Activated naive CD4-positive, alpha-beta T cell treated with anti-CD3 and anti-CD28 coated beads for 36 hours (primary cell): Measurements from ENCODE around the gene SSC5D. TPM values are rescaled to one million over a fixed set of nuclear protein-coding genes. Genes with fewer than 3 reads are reported as not detected.
"Not testable (repeated sequence)": the region's sequence is repeated elsewhere in the genome, so short reads cannot be mapped to it uniquely, and the experiment has no call there.

Source experiments
- CTCF ChIA-PET: fragments of 350-600 bp; sonication (Branson Sonifier 250); formaldehyde crosslinking; loops from one replicate; lab custom pipeline; 2021; ENCODE audit warnings: antibody characterized with exemption; lab: Charles Lee
- DNase-seq: peaks from one replicate; pipeline ENCODE4 v3.0.0-alpha.2; 2020
- H3K27ac Mint-ChIP-seq: one replicate; pipeline ENCODE4 v1.8.0; 2021; ENCODE audit warnings: mild to moderate bottlenecking, mixed read lengths
- H3K27me3 Mint-ChIP-seq: one replicate; pipeline ENCODE4 v1.8.0; 2021; ENCODE audit warnings: low read depth, mixed read lengths
- H3K36me3 Mint-ChIP-seq: one replicate; pipeline ENCODE4 v1.8.0; 2021; ENCODE audit warnings: low read depth, mixed read lengths
- H3K4me1 Mint-ChIP-seq: one replicate; pipeline ENCODE4 v1.8.0; 2021; ENCODE audit warnings: low read depth, mixed read lengths
- H3K4me3 Mint-ChIP-seq: one replicate; pipeline ENCODE4 v1.8.0; 2021; ENCODE audit warnings: mild to moderate bottlenecking, moderate library complexity, mixed read lengths
- H3K9me3 Mint-ChIP-seq: one replicate; pipeline ENCODE4 v1.8.0; 2021; ENCODE audit warnings: mixed read lengths
- intact Hi-C: fragments of 100-400 bp; cut with micrococcal nuclease; formaldehyde crosslinking; loops from one replicate; pipeline ENCODE4 v1.15.1; 2023
- total RNA-seq, 2 experiments: library from RNA; stranded (reverse); gene quantifications; one replicate each; pipeline ENCODE4 v1.2.3, GENCODE V29; 2021

SSC5D gene
- total RNA-seq, 2 experiments from 2014 or later, result 0.25 to 0.48 TPM

GRCh38 chr19:55529636-55530234 lies 41.5 kb downstream of the SSC5D start:
- CTCF ChIA-PET, result no interaction called here
- Mint-ChIP-seq H3K27me3 (no peaks in the 10 kb centered on the region), H3K36me3 (no peaks in the 10 kb centered on the region), H3K9me3 (no peaks in the 10 kb centered on the region), H3K4me1 (no peaks in the 10 kb centered on the region), H3K27ac (no peak overlapping the region), H3K4me3 (no peak overlapping the region)
- DNase-seq, result no peak
- intact Hi-C loops, result no loop called here

GRCh38 chr19:55530996-55531395 lies 42.8 kb downstream of the SSC5D start:
- H3K4me3 Mint-ChIP-seq, result no peak overlapping the region
- intact Hi-C loops, result no loop called here
- no peaks in the 10 kb centered on the region for H3K4me1 Mint-ChIP-seq
- no peaks in the 10 kb centered on the region for H3K27me3 Mint-ChIP-seq
- H3K27ac Mint-ChIP-seq, result no peak overlapping the region
- H3K36me3 Mint-ChIP-seq, result no peaks in the 10 kb centered on the region
- H3K9me3 Mint-ChIP-seq, result no peaks in the 10 kb centered on the region
- no peak for DNase-seq
- CTCF ChIA-PET, result no interaction called here

- H3K9me3 Mint-ChIP-seq, DNase-seq, H3K4me3 Mint-ChIP-seq, H3K4me1 Mint-ChIP-seq, H3K27me3 Mint-ChIP-seq, H3K36me3 Mint-ChIP-seq, intact Hi-C loops, H3K27ac Mint-ChIP-seq: not testable (repeated sequence)
- CTCF ChIA-PET, result interaction anchor here (0.7 to 1.4 kb wide), 3 partner anchors 19 to 1737 kb away, joined by 3 read pairs; no protein-coding TSS in a partner anchor
Measured at GRCh38 chr19:55534280-55534679, 46.0 kb downstream of the SSC5D start.

GRCh38 chr19:55535173-55535964 lies 47.1 kb downstream of the SSC5D start:
- no peak for DNase-seq
- no peaks in the 10 kb centered on the region for H3K9me3 Mint-ChIP-seq
- CTCF ChIA-PET, result interaction anchor here (1.4 kb wide), 1 partner anchor 21 kb away, joined by 3 read pairs; no protein-coding TSS in a partner anchor
- no peak overlapping the region for H3K27ac Mint-ChIP-seq
- no peaks in the 10 kb centered on the region for H3K27me3 Mint-ChIP-seq
- intact Hi-C loops, result no loop called here
- H3K36me3 Mint-ChIP-seq, result no peaks in the 10 kb centered on the region
- no peak overlapping the region for H3K4me3 Mint-ChIP-seq
- H3K4me1 Mint-ChIP-seq, result no peaks in the 10 kb centered on the region

- CTCF ChIA-PET, result no interaction called here
- H3K27ac Mint-ChIP-seq, result no peak overlapping the region
- H3K27me3 Mint-ChIP-seq, result no peaks in the 10 kb centered on the region
- H3K4me3 Mint-ChIP-seq, result no peak overlapping the region
- H3K9me3 Mint-ChIP-seq, result no peaks in the 10 kb centered on the region
- no peaks in the 10 kb centered on the region for H3K36me3 Mint-ChIP-seq
- no peak for DNase-seq
- intact Hi-C loops, result no loop called here
- no peaks in the 10 kb centered on the region for H3K4me1 Mint-ChIP-seq
Measured at GRCh38 chr19:55535965-55536350, 47.7 kb downstream of the SSC5D start.

GRCh38 chr19:55536366-55536765 lies 48.1 kb downstream of the SSC5D start:
- CTCF ChIA-PET, result no interaction called here
- no peaks in the 10 kb centered on the region for H3K4me1 Mint-ChIP-seq
- no peak overlapping the region for H3K27ac Mint-ChIP-seq

GRCh38 chr19:55536951-55537740 lies 48.9 kb downstream of the SSC5D start, which contains the start of gene SBK2:
Gene SBK2 (minus strand): TSS chr19:55537133. CDS start chr19:55536294, 839 bp downstream.
- no peak for DNase-seq
- no peak within 1 kb of the TSS for H3K4me3 Mint-ChIP-seq
- no peaks in the 10 kb centered on the region for H3K4me1 Mint-ChIP-seq
- H3K27ac Mint-ChIP-seq, result no peak within 1 kb of the TSS
- CTCF ChIA-PET, result no interaction called here
- H3K36me3 Mint-ChIP-seq, result no peaks in the 10 kb centered on the region
- H3K9me3 Mint-ChIP-seq, result no peaks in the 10 kb centered on the region
- intact Hi-C loops, result no loop called here
- H3K27me3 Mint-ChIP-seq, result no peaks in the 10 kb centered on the region

More at GRCh38 chr19:55536366-55536765, 48.1 kb downstream of the SSC5D start:
- DNase-seq, result no peak
- intact Hi-C loops, result no loop called here
- Mint-ChIP-seq H3K9me3 (no peaks in the 10 kb centered on the region), H3K4me3 (no peak overlapping the region), H3K36me3 (no peaks in the 10 kb centered on the region), H3K27me3 (no peaks in the 10 kb centered on the region)

- H3K27me3 Mint-ChIP-seq, result no peaks in the 10 kb centered on the region
- CTCF ChIA-PET, result no interaction called here
- intact Hi-C loops, result no loop called here
Measured at GRCh38 chr19:55537741-55538111, 49.5 kb downstream of the SSC5D start.

GRCh38 chr19:55538132-55538531 lies 49.9 kb downstream of the SSC5D start:
- no peaks in the 10 kb centered on the region for H3K9me3 Mint-ChIP-seq
- no peak overlapping the region for H3K27ac Mint-ChIP-seq
- intact Hi-C loops, result no loop called here
- CTCF ChIA-PET, result no interaction called here
- no peak for DNase-seq
- no peaks in the 10 kb centered on the region for H3K27me3 Mint-ChIP-seq
- no peaks in the 10 kb centered on the region for H3K36me3 Mint-ChIP-seq
- no peak overlapping the region for H3K4me3 Mint-ChIP-seq
- no peaks in the 10 kb centered on the region for H3K4me1 Mint-ChIP-seq

More at GRCh38 chr19:55537741-55538111, 49.5 kb downstream of the SSC5D start:
- Mint-ChIP-seq H3K4me1 (no peaks in the 10 kb centered on the region), H3K4me3 (no peak overlapping the region), H3K27ac (no peak overlapping the region), H3K36me3 (no peaks in the 10 kb centered on the region), H3K9me3 (no peaks in the 10 kb centered on the region)
- no peak for DNase-seq

- Mint-ChIP-seq H3K4me1 (no peaks in the 10 kb centered on the region), H3K27ac (no peak overlapping the region), H3K36me3 (no peaks in the 10 kb centered on the region), H3K9me3 (no peaks in the 10 kb centered on the region), H3K4me3 (no peak overlapping the region), H3K27me3 (no peaks in the 10 kb centered on the region)
- intact Hi-C loops, result no loop called here
- DNase-seq, result no peak
- CTCF ChIA-PET, result no interaction called here
Measured at GRCh38 chr19:55539090-55539984, 51.1 kb downstream of the SSC5D start.

- no peaks in the 10 kb centered on the region for H3K36me3 Mint-ChIP-seq
- no peak overlapping the region for H3K4me3 Mint-ChIP-seq
- DNase-seq, result no peak
- intact Hi-C loops, result no loop called here
- CTCF ChIA-PET, result no interaction called here
- H3K27me3 Mint-ChIP-seq, result peaks cover 1% of the 10 kb centered on the region
- H3K27ac Mint-ChIP-seq, result no peak overlapping the region
- no peaks in the 10 kb centered on the region for H3K9me3 Mint-ChIP-seq
- no peaks in the 10 kb centered on the region for H3K4me1 Mint-ChIP-seq
Measured at GRCh38 chr19:55540619-55541018, 52.4 kb downstream of the SSC5D start.

- H3K4me3 Mint-ChIP-seq, result no peak overlapping the region
- no peaks in the 10 kb centered on the region for H3K4me1 Mint-ChIP-seq
- no peak for DNase-seq
- H3K9me3 Mint-ChIP-seq, result no peaks in the 10 kb centered on the region
- intact Hi-C loops, result no loop called here
- no peaks in the 10 kb centered on the region for H3K36me3 Mint-ChIP-seq
- CTCF ChIA-PET, result no interaction called here
- peaks cover 6% of the 10 kb centered on the region for H3K27me3 Mint-ChIP-seq
- no peak overlapping the region for H3K27ac Mint-ChIP-seq
Measured at GRCh38 chr19:55541091-55541490, 52.9 kb downstream of the SSC5D start.
